Urinary bladder (tissue), 4 donors: ENCODE measurements around the gene KCNJ3. TPM values are rescaled to one million over a fixed set of nuclear protein-coding genes. Genes with fewer than 3 reads are reported as not detected.

Experiments used
- DNase-seq: peaks from one replicate; pipeline ENCODE4 v3.0.0-alpha.2; 2015; ENCODE audit errors: extremely low spot score
- H3K27ac ChIP-seq: one replicate; pipeline ENCODE4 v1.5.1; 2013; ENCODE audit warnings: low read depth, mild to moderate bottlenecking, moderate library complexity
- H3K36me3 ChIP-seq: one replicate; pipeline ENCODE4 v1.6.1; 2013; ENCODE audit warnings: mild to moderate bottlenecking, moderate library complexity; ENCODE audit not compliant: insufficient read depth
- H3K4me1 ChIP-seq: one replicate; pipeline ENCODE4 v1.6.1; 2013; ENCODE audit warnings: mild to moderate bottlenecking, moderate library complexity; ENCODE audit not compliant: insufficient read depth
- H3K4me3 ChIP-seq: one replicate; pipeline ENCODE4 v1.5.1; 2013; ENCODE audit warnings: low read depth, low read length
- WGBS: extraction: QIAGEN DNeasy Blood & Tissue Kit; methylation state at CpG from one replicate; pipeline ENCODE4 v1.1.7; 2013; 5-methylcytosine and 5-hydroxymethylcytosine counted together
- polyA plus RNA-seq: library from polyadenylated mRNA; stranded (reverse); fragments of 200-250 nt; gene quantifications from one replicate; pipeline ENCODE4 v1.2.3, GENCODE V29; 2013
- total RNA-seq: library from RNA; depleted of rRNA; stranded (reverse); fragments of >200 nt; gene quantifications from one replicate; pipeline ENCODE4 v1.2.3, GENCODE V29; 2014
- donor health status: healthy with polysubstance abuse.
- donor health status: healthy.

Gene KCNJ3
- total and polyA plus RNA-seq, 2 donors: 0.52 to 2.3 TPM

DNA sequence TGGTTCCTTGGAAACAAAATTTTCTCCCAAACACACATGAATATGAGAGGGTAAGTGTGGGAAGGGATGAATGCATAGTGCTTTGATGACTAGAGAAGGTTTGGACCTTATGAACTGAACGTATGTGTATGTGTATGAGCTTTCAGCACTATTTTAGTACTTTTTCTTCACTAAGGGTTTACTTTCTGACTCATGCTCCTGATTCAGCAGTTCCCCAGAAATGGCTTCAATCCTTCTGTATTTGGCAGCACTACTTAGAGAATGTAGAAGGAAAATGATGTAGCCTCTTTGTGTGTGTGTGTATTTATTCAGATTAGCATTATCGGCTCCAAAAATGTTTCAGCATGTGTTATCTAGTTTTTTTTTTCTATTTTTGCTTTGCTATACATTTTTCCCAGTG is 22.2 kb downstream of the KCNJ3 start:
- Histone ChIP-seq H3K36me3 (no peaks in the 10 kb centered on the region), H3K4me1 (no peaks in the 10 kb centered on the region), H3K4me3 (no peak overlapping the region), H3K27ac (no peak overlapping the region)
- 30% methylated on average over 2 of the region's 2 CpGs for WGBS
- no peak for DNase-seq

DNA sequence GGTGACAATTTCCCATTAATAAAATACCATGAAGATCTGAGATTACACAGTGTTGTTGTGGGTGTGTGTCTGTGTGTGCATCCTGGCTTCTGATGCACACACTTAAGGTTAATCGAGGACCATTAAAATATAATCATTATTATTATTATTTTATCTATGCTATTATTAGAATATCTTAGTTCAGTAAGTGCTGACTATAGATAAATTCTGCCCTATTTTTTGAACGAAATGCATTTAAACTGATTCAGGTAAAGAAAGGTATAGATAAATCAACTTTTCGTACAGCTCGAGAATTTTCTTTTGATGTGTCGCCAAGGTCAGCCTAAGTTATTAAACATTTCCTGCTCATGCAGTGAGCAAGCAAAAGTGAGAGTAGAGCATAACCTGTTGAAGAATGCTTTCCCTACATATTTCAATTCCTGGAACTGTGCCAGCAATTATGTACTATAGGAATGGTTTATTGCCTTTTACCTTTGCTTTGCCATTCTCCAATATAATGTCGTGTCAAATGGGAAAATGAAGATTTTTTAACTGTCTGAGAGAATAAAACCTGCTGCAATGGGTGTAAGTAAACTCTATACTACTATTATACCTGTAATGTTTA is 25.8 kb downstream of the KCNJ3 start:
- 76% methylated on average over 6 of the region's 6 CpGs for WGBS
- DNase-seq: no peak
- Histone ChIP-seq H3K36me3 (no peaks in the 10 kb centered on the region), H3K27ac (no peak overlapping the region), H3K4me1 (no peaks in the 10 kb centered on the region), H3K4me3 (no peak overlapping the region)

DNA sequence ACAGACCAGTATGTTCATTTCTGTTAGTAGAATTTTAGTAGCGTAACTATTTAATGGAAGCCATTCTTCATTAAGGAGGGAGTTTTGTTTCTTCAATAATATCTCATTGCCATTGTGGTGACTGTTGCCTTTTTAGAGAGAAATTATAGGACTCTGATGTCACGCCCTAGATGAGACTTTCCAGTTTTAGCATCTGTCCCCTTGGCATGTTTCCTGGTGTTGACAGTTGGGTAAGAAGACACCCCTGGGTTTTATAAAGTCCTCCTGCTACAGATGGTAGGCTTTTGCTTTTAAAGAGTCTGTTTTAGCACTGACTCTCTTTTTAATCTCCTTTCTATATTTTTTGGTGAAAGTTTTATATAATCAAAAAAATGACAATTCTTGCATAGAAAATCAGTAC is 41.9 kb downstream of the KCNJ3 start:
- no peak for DNase-seq
- no peaks in the 10 kb centered on the region for H3K4me1 ChIP-seq
- WGBS: 66% methylated on average over 2 of the region's 2 CpGs
- no peak overlapping the region for H3K4me3 ChIP-seq
- no peak overlapping the region for H3K27ac ChIP-seq
- no peaks in the 10 kb centered on the region for H3K36me3 ChIP-seq

DNA sequence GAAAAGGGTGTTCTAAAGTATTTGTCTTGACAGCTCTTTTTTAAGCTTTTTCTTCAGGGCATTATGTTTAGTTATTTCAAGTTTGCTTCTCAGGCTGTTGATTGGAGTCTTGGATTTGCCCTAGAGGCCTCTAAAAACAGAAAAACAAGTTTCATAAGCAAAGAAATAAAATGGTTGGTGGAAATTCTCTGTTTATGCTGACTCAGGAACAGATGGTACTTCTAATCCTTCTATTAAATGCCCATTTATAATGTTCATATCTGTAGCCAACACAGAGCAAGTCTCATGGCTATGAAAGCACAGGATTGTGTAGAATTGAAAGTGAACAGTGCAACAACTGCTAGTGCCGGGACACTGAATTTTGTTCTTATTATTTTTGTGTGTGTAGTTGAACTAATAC is 60.4 kb downstream of the KCNJ3 start:
- WGBS: 85% methylated on average over 1 of the region's 1 CpG
- Histone ChIP-seq H3K4me1 (no peaks in the 10 kb centered on the region), H3K27ac (no peak overlapping the region), H3K4me3 (no peak overlapping the region), H3K36me3 (no peaks in the 10 kb centered on the region)
- no peak for DNase-seq

DNA sequence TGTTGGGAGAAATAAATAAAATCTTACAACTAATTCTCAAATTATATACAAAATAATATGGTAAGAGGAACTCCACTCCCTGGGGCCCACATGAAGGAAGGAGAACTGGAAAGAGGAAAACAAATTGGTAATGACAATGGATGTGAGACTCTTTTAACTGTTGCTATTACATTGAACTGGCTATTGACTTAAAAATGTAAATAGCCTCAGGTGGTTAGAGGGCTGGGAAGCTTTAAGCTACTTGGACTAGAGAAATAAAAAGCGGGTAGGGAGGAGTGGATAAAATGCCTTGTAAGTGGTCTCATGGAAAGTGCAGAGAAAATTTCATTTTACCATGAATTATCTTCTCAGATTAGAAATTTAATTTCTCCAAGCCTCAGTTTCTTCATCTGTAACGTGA is 64.1 kb downstream of the KCNJ3 start:
- Histone ChIP-seq H3K27ac (no peak overlapping the region), H3K36me3 (no peaks in the 10 kb centered on the region), H3K4me1 (no peaks in the 10 kb centered on the region), H3K4me3 (no peak overlapping the region)
- no peak for DNase-seq
- 77% methylated on average over 2 of the region's 2 CpGs for WGBS

DNA sequence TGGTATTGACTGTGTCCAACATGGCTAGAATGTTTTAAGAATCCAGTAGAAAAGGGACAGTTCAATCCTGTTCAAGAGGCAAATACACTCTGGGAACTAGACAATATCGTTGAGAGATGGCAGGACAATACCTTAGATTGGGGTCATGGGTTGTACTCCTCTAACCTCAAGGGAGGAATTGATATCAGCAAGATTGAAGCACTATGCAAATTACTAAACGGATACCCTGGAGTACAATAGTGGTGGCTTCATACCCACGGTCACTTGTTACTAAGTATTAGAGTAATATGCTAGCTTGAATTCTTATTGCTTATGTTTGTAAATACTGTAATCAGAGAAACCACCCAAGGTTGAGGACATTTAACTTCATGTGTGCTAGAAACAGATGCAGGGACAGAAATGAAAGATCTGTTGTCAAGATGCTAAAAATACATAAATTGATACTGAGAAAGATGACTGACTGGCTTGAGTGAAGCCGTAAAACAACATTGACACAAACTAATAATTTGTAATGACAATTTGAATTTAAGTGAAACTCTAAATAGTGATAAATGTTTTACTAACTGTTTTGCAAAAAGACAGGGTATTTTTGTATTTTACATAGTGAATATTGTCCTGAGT is 73.3 kb downstream of the KCNJ3 start:
- 91% methylated on average over 4 of the region's 4 CpGs for WGBS
- no peaks in the 10 kb centered on the region for H3K36me3 ChIP-seq
- no peak for DNase-seq
- no peak overlapping the region for H3K27ac ChIP-seq
- no peak overlapping the region for H3K4me3 ChIP-seq
- H3K4me1 ChIP-seq: no peaks in the 10 kb centered on the region

DNA sequence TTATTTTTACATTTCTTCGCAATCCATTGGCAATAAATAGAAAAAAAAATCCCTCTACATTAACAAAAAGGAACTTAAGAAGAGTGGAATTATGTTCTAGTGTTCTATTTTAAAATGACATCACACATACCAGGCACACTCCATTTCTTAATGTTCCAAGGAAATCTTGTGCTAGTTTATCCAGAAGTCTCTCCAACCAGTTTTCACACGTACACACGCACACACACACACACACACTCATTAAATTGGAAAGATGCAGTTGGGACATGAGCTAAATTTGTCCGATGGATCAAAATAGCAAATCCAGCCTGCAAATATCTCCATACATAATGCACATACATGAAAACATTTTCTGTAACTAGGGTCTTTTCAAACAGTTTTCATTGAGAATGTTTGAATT is 78.3 kb downstream of the KCNJ3 start:
- Histone ChIP-seq H3K4me3 (no peak overlapping the region), H3K36me3 (no peaks in the 10 kb centered on the region), H3K4me1 (no peaks in the 10 kb centered on the region), H3K27ac (no peak overlapping the region)
- no peak for DNase-seq
- WGBS: 90% methylated on average over 4 of the region's 4 CpGs

DNA sequence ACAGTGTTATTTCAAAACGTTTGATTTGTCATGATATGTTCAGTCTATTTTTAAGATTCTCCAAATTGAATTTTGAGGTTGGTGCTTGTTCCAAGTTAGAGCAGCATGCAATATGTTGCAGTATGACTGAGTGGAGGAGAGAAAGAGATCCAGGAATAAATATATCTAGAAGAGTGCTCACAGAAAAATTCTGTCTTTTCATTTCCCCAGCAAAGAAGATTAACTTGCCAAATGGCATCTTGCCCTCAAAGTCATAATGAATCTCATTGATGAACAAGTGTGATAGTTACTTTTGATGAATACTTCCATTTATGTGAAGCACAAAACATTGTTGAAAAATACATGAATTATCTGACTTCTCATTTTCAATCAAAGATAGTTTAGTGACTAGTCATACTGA is 95.9 kb downstream of the KCNJ3 start:
- no peaks in the 10 kb centered on the region for H3K36me3 ChIP-seq
- WGBS: 49% methylated on average over 1 of the region's 1 CpG
- DNase-seq: no peak
- H3K27ac ChIP-seq: no peak overlapping the region
- no peaks in the 10 kb centered on the region for H3K4me1 ChIP-seq
- no peak overlapping the region for H3K4me3 ChIP-seq

DNA sequence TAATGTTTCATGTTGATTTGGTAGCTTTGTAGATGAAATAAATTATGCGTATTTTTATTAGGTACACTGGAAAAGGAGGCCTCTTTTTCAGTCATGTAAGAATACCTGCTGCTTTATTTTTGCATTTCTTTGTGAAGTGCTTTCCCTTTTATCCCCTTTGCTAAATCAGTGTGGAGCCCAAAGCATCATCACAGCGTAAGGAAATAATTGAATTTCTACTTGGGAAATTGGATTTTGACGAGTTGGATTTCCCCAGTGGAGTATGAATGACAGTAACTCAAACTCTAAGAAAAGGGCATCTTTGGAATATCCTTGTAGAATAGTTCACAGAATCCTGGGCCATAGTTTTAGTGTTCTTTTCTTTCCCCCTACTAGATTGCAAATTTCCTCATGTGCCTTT is 97.2 kb downstream of the KCNJ3 start:
- H3K36me3 ChIP-seq: no peaks in the 10 kb centered on the region
- H3K4me3 ChIP-seq: no peak overlapping the region
- DNase-seq: no peak
- H3K4me1 ChIP-seq: no peaks in the 10 kb centered on the region
- 82% methylated on average over 3 of the region's 3 CpGs for WGBS
- H3K27ac ChIP-seq: no peak overlapping the region

DNA sequence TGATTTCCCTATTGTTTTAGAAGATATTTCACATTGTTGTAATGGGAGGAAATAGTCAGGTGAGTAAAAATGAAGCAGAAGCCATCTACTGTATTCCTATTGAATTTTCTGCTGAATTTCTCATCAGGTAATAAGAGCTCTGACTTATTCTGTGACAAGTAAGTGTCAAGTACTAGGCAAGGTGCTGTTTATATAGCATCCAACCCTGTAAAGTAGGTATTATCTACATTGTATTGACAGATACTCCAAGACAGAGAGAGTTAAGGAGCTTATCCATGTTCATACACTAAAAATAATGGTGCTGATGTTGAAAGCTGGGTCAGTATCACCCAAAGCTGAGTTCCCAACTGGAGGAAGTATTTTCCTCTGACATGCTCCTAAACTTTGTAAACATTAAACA is 106.0 kb downstream of the KCNJ3 start:
- no peaks in the 10 kb centered on the region for H3K4me1 ChIP-seq
- DNase-seq: no peak
- no peak overlapping the region for H3K4me3 ChIP-seq
- no peak overlapping the region for H3K27ac ChIP-seq
- H3K36me3 ChIP-seq: no peaks in the 10 kb centered on the region

DNA sequence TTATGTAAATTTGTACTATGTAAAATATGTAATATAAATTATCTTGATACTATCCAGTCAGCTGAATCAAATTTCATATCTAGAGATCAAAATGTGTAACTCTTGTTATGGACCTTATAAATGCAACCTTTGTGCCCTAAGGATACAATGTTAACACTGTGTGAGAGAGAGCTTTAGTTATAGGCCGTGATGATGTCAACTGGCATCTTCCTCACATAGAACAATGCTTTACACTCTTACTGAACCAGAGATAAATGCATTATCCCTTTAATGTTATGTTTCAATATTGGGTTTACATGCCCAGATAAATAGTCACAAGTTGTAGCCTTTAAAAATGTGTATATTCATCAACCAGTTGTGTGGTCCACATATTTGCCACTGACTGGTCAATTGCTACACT is 115.1 kb downstream of the KCNJ3 start:
- Histone ChIP-seq H3K4me1 (no peaks in the 10 kb centered on the region), H3K4me3 (no peak overlapping the region), H3K36me3 (no peaks in the 10 kb centered on the region), H3K27ac (no peak overlapping the region)
- no peak for DNase-seq
- 73% methylated on average over 1 of the region's 1 CpG for WGBS

DNA sequence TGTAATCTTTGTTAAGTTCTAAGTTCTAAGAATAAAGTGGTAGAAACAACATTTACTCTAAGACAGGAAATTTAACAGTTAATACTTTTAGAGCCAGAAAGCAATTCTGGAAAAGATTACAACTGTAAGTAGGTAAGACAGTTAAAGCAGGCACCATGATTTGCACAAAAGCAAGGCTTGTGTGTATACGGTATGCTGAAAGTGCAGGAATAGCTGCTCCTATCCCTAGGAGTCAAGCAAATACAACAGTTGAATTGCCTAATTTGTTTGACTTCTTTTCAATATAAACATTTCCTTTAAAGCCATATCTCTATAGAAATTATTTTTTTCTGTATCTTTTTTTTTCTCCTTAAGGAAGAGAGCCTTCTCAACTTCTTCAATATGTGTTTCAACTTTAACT is 116.4 kb downstream of the KCNJ3 start:
- no peaks in the 10 kb centered on the region for H3K4me1 ChIP-seq
- 58% methylated on average over 1 of the region's 1 CpG for WGBS
- no peak overlapping the region for H3K4me3 ChIP-seq

DNA sequence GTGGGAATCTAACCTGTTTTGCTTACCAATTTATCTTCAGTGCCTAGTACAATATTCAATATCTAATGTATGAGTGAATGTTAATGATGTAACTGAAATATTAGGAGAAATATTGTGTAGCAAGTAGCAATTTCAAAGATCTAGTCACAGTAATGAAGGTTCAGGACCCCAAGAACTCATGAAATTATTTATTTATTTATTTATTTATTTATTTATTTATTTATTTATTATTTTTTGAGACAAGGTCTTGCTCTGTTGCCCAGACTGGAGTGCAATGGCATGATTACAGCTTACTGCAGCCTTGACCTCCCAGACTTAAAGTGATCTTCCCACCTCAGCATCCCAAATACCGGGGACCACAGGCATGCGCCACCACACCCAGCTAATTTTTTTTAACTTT is 126.9 kb downstream of the KCNJ3 start:
- WGBS: 68% methylated on average over 2 of the region's 2 CpGs
- no peaks in the 10 kb centered on the region for H3K36me3 ChIP-seq
- no peak overlapping the region for H3K27ac ChIP-seq
- no peak for DNase-seq
- H3K4me1 ChIP-seq: no peaks in the 10 kb centered on the region
- no peak overlapping the region for H3K4me3 ChIP-seq

More for the DNA sequence above, 116.4 kb downstream of the KCNJ3 start:
- Histone ChIP-seq H3K36me3 (no peaks in the 10 kb centered on the region), H3K27ac (no peak overlapping the region)
- no peak for DNase-seq

DNA sequence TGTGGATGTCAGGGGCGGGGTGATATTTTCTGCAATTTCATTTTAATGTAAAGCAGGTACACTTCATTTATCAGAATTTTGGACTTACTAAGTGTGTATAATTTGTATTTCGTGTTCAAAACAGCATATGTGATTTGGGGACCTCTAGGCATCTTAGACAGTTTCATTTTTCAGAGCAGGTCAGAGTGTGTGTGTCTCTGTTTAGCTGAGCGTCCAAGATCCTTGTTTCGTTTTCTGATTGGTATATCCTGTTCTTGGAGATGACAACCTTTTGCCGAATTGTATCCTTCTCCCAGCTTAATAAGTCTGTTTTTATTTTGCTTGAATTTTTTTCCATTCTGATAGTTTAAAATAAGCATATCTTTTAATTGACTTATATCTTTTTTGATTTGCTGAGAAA is 128.3 kb downstream of the KCNJ3 start:
- Histone ChIP-seq H3K36me3 (no peaks in the 10 kb centered on the region), H3K4me1 (no peaks in the 10 kb centered on the region), H3K27ac (no peak overlapping the region), H3K4me3 (no peak overlapping the region)
- no peak for DNase-seq
- 76% methylated on average over 5 of the region's 5 CpGs for WGBS

DNA sequence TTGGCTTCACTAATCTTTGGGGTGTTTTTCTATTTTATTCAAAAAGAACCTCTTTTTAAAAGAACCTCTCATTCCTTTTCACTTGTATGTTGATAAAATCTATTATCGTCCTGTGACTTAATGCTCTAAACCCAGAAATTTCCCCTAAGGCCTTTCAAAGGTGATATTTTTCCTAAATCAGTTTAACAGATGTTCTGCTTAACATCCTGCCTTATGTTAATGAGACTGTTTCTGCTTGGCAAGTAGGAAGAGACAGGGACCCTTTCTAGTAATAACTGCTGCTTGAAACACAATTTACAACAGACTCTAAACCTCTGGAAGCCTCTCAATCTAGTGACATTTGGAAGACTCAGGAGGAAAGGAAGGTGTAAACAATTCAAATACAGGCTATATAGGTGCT is 128.8 kb downstream of the KCNJ3 start:
- H3K36me3 ChIP-seq: no peaks in the 10 kb centered on the region
- WGBS: 42% methylated on average over 1 of the region's 1 CpG

More for the DNA sequence above, 128.8 kb downstream of the KCNJ3 start:
- no peak for DNase-seq
- no peak overlapping the region for H3K4me3 ChIP-seq
- no peak overlapping the region for H3K27ac ChIP-seq
- H3K4me1 ChIP-seq: no peaks in the 10 kb centered on the region
